HG03045 (cell line): ENCODE measurements around the gene ACBD3.
"Not testable (repeated sequence)": the region's sequence is repeated elsewhere in the genome, so short reads cannot be mapped to it uniquely, and the experiment has no call there.

Source experiments
- ATAC-seq: cut with Tn5 transposase; IDR thresholded peaks from one replicate; pipeline ENCODE4 v1.9.1; 2021; ENCODE audit warnings: mild to moderate bottlenecking, moderate library complexity; ENCODE audit not compliant: unreplicated experiment

ACBD3 gene

GRCh38 chr1:226186124-226187018 is at the start of gene ACBD3:
ACBD3 (minus strand) TSS chr1:226186741; CDS start chr1:226186675, 66 bp downstream.
- ATAC-seq, result peak; percentile 94

- no peak for ATAC-seq
Observed at GRCh38 chr1:226233806-226234205, 47.3 kb upstream of the ACBD3 start.

GRCh38 chr1:226233293-226233692 is 46.8 kb upstream of the ACBD3 start:
- peak; percentile 73 for ATAC-seq

- ATAC-seq, result no peak
Observed at GRCh38 chr1:226226601-226227000, 40.1 kb upstream of the ACBD3 start.

- peak; percentile 71 for ATAC-seq
Observed at GRCh38 chr1:226223786-226224244, 37.3 kb upstream of the ACBD3 start.

GRCh38 chr1:226223157-226223785 is 36.7 kb upstream of the ACBD3 start, which contains the start of gene MIXL1:
MIXL1 (plus strand) TSS chr1:226223664; CDS start chr1:226223682, 18 bp downstream.
- ATAC-seq, result peak; percentile 45

- ATAC-seq, result no peak
Observed at GRCh38 chr1:226222686-226223085, 36.1 kb upstream of the ACBD3 start.

- no peak for ATAC-seq
Observed at GRCh38 chr1:226220473-226221189, 34.1 kb upstream of the ACBD3 start.

GRCh38 chr1:226217273-226217672 is 30.7 kb upstream of the ACBD3 start:
- no peak for ATAC-seq

- ATAC-seq, result no peak
Observed at GRCh38 chr1:226216056-226216455, 29.5 kb upstream of the ACBD3 start.

GRCh38 chr1:226215239-226215638 is 28.7 kb upstream of the ACBD3 start:
- ATAC-seq, result no peak

GRCh38 chr1:226212545-226212944 is 26.0 kb upstream of the ACBD3 start:
- no peak for ATAC-seq

GRCh38 chr1:226211181-226211821 is 24.8 kb upstream of the ACBD3 start:
- no peak for ATAC-seq

- no peak for ATAC-seq
Observed at GRCh38 chr1:226210571-226211176, 24.1 kb upstream of the ACBD3 start.

- no peak for ATAC-seq
Observed at GRCh38 chr1:226209307-226210059, 22.9 kb upstream of the ACBD3 start.

- ATAC-seq, result no peak
Observed at GRCh38 chr1:226207048-226207447, 20.5 kb upstream of the ACBD3 start.

GRCh38 chr1:226204198-226204597 is 17.7 kb upstream of the ACBD3 start:
- ATAC-seq, result no peak

GRCh38 chr1:226203655-226204054 is 17.1 kb upstream of the ACBD3 start:
- ATAC-seq, result no peak

GRCh38 chr1:226203240-226203639 is 16.7 kb upstream of the ACBD3 start:
- no peak for ATAC-seq

- not testable (repeated sequence) for ATAC-seq
Observed at GRCh38 chr1:226202666-226203065, 16.1 kb upstream of the ACBD3 start.
